NCI-H446 (cell line): ENCODE measurements around the gene PDK2.

Experiments used
- DNase-seq, 2 experiments: peaks; one replicate each; lab custom pipeline; 2025; lab: John Stamatoyannopoulos, UW

PDK2 gene

DNA sequence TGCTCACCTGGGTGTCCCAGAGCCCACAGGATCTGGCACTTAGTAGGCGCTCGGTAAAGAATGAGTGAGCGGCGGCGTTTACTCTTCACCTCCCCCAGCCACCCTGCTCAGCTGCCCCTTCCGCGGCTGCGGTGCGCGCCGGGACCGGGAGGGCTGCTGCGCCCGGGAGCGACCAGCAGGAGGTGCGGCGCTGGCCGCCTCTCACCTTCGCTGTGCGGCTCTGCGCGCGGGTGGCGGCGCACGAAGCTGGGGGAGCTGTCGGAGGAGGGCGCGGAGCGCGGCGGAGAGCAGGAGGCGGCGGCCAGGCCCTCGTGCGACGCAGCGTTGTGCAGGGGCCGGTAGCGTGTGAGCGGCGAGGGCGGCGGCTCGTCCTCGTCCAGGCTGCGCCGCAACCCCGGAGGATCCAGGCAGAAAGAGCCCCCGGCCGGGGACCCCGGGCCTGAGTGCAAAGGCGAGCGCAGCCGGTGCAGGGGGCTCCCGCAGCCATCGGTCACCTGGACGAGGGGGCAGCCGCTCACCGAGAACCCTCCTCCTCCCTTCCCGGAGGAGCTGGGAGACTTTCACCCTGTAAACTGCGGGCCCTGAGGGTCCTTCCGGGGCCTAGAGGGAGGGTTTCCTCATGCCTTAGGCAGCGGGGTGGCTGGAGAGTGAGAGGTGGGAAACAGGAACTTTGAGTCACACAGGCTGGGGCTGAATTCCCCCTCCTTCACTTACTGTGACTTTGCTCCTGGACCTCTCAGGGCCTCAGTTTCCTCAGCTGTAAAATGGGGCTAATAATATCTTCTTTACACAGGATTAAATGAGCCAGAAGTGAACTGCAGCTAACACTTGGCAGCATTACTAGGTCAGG is 22.3 kb downstream of the PDK2 start:
- no peak for DNase-seq

DNA sequence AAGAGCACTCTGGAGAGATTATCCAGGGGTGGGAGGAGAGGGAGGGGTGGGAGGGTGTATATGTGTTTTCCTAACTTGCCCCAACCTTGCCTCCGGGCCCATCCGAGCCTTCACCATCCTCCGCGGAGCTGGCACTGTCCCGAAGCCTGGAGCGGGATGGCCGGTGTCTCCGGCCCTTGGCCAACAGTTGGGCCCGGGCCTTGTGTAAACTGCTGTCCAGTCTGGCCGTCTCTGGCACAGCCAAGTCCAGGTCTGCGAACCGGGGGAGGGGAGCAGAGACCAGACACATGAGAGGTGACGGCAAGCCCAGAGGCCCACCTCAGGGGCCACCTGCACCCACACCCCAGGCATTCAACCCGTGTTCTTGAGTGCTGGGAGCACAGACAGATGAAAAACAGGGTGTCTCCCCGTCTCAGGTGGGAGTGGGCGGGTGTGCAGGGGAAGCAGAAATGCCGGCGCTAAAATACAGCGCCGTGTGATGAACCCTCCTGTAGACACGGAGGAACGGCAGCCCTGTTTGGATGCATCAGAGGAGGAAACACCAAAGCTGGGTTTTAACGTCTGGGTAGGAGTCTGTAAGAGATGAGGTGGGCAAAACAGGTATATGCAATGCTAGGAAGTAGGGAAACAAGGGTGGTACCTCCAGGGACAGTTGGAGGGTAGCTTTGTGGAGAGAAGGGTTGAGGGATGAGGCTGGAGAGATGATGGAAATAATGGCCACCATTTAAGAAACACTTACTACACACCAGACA is 23.1 kb downstream of the PDK2 start:
- no peak for DNase-seq

GRCh38 chr17:50118828-50119218 is 23.7 kb downstream of the PDK2 start:
- DNase-seq = no peak

- DNase-seq = no peak
These were observed 25.5 kb downstream of the PDK2 start for GRCh38 chr17:50120475-50121253.

DNA sequence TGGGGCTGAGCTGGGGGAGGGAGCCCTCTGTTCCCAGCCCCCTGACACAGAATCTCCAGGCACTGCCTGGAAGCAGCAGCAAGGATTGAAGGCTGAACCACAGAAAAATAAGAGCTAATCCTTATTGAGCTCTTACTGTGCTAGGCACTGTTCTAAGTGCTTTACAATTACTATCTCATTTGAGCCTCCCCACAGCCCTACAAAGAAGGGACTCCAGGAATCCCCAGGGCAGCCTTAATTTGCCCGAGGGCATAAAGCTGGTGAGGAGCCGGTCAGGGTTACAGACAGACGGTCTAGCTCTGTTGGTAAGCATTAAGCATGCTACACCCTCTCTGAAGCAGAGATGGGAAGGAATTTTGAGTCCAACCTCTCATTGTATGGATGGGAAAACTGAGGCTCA is 27.8 kb downstream of the PDK2 start:
- no peak for DNase-seq

GRCh38 chr17:50123649-50124349 is 28.6 kb downstream of the PDK2 start:
- peak in 1 of 2 experiments; percentile 43 for DNase-seq

- no peak for DNase-seq
These were observed 30.4 kb downstream of the PDK2 start for GRCh38 chr17:50125420-50125997.

DNA sequence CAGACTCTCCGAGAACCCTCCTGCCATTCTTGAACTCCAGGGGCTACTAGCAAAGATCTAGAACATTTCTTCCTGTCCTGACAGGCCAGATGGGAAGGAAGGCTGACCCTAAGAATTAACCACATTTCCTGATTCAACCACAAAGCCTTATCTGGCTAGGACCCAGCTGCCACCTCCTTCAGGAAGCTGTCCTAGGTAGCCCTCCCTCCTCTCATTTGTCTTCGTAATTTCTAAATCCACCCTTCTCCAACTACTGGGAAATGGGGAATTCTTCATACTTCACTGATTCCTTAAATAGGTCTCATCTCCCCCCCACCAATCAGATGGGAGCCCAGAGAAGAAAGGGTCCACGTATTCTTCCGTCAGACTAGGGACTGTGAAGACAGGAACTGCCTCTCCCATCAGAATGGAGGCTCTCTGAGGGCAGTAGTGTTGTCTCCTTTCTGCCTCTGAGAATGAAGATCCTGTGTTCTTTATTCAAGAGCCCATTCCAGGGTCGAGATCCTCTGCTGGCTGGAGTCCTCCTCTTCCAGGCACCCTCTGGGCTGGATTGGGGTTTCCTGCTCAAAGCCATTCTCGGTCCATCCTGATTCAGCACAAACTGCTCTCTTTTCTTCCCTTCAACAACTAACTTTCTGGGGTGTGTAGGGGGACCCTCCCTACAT is 32.7 kb downstream of the PDK2 start:
- DNase-seq = no peak

DNA sequence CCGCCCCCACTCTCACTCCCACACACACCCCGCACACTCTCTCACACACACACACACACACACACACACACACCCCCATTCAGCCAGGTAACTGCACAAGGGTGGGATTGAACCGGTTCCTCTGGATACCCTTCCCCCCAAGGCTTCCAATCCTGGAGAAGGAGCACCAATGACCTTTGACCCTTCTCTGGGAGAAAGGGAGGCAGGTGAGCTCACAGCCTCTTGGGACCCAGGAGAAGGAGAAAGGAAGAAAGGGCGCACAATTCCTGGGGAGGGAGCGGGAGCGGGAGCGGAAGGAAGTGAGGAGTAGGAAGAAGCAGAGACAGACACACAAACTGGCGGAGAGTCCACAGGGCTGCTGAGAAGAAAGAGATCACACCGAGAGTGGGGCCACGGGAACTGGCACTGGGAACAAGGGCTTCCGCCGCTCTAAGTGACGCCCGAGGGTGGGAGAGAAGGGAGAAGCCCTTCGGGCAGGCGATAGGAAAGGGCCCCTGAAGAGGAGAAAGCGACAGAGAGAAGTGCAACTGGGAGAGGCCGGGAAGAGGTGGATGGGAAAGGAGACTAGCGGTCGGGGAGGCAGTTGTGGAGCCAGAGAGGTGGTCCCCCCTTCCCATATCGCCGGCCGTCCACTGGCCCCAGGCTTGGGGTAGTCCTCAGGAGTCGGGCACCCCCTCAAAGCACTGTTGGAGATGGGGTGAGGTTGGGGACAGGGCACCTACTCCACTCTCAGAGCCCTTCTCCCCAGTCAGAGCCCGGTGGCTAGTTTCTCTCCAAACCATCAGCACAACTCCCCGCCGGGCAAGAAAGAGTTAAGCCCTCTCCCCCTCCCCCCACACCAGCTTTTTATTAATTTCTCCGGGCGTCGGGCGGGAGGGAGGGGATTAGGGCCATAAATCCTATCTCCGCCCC is 33.5 kb downstream of the PDK2 start:
- no peak for DNase-seq

- no peak for DNase-seq
These were observed 34.2 kb downstream of the PDK2 start for GRCh38 chr17:50129353-50129727.

DNA sequence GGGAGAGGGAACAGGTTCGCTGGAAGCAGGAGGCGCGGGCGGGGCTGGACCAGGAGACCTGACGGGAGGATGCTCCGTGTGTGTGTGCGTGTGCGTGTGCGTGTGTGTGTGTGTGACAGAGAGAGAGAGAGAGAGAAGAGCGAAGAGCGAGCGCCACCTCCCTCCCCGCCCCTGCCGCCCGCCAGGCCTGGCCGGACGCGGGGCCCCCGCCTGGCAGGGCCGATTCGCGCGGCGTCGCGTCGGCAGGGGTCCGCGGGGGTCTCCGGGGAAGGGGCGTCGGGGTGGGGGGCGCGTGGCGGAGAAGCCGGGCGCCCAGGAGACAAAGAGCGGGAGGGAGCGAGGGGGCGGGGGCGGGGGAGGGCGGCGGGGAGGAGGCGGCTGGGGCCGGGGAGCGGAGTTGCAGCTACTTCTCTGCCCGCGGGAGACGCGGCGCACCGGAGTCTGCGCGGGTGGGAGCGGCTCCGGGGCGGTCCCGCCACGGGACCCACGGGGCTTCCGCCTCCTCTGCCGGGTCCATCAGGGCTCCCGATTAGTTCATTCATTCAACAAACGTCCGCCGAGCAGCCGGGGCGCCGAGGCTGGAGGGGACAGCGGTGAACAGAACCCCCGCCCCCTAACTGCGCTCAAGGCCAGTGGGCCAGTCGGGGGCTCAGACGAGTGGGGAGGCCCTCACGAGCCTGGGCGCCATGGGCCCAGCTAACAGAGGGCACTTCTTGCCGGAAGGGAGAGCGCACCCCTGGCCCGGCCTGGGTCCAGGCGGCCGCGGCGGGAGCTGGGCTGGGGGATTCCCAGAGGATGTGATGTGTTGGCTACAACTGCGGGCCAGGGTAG is 34.8 kb downstream of the PDK2 start, which contains the start of gene SAMD14:
TSS of gene SAMD14 (minus strand) at position 433 of the 831 bp plus-strand sequence. CDS start 5,201 bp downstream, outside the sequence.
- no peak for DNase-seq

GRCh38 chr17:50130559-50131305 is 35.6 kb downstream of the PDK2 start:
- no peak for DNase-seq

GRCh38 chr17:50132104-50132794 is 37.1 kb downstream of the PDK2 start:
- DNase-seq = no peak

- DNase-seq = no peak
These were observed 38.0 kb downstream of the PDK2 start for GRCh38 chr17:50133028-50133768.

- DNase-seq = no peak
These were observed 38.6 kb downstream of the PDK2 start for GRCh38 chr17:50133769-50134099.

DNA sequence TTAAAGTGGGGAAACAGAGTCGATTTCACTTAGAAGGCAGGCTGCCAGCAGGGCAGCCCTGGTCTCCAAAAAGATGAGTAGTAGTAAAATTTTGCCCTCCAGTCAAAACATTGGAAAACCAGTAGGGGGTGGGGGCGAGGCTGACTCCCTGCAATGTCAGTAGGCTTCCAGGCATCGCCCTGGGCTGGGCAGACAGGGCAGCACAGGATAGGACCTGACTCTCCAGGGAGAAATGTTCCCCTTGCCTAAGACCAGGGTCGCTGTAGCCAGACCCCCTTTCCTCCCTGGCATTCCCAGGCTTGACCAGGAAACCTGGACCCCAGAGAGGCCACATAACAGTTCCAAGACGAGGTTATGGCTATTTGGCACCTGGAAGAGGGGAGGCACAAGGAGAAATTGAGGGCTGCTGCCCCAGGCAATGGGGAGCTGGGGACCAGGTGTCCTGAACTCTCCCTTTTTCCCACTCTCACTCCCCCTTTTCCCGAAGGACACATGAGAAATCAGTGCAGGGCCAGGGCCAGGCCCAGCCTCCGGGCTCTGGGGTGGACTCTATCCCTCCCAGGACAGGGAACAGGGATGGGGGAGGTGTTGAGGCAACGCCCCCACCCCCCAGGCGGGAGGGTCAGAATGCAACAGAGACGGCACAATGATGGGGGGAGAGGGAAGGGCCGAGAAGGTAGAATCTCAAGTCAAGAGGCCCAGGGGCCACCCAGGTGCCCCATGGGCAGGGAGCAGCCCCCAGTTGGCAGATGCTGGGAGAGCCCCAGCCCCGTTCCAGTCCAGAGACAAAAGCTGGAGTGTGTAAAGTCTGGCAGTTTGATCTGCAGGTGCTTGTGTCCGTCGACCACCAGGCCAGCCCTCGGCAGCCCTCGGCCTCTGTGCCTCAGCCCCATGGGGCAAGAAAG is 39.3 kb downstream of the PDK2 start:
- DNase-seq = no peak
